GM12801 (cell line): ENCODE data around the gene SLC4A8.

Source experiments
- CTCF ChIP-seq: IDR thresholded peaks from one replicate; pipeline ENCODE4 v1.5.1; 2011; ENCODE audit warnings: control low read depth; ENCODE audit not compliant: insufficient read length; ENCODE audit errors: extremely low read depth

Gene SLC4A8

DNA sequence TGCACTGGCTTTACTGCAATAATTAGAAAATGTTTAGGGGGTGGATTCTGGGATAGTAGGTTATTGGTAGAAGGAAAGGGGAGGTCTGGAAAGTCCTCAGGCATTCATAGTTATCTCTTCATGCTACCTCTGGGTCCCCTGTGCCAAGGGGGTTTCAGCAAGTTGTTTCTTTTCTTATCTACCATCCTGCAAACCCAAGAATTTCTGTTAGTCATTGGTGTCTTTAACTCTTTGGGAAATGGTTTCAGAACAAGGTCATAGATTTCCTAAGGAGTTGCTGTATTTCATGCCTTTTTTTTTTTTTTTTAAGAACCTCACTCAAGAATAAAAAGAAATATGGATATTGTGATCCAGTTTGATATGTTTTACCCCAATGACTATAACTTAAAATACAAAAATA lies 63.6 kb downstream of the SLC4A8 start:
- no peak for TF ChIP-seq CTCF

DNA sequence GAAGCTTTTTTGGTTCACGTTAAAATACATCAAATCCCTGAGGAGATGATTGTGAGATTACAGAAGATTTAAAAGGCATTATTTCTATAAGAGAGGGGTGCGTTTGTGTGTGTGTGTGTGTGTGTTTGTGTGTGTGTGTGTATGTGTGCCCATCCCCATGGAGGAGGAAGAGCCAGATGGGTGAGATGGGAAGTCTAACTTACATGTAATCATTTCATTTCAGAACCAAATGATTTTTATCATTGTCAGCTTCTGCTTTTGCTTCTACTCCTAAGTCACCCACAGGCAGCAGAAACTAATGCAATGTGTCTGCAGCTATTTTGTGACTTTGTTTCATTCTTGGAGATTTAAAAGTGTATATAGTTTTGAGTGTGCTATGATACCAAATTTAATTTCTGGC lies 68.7 kb downstream of the SLC4A8 start:
- no peak for TF ChIP-seq CTCF

DNA sequence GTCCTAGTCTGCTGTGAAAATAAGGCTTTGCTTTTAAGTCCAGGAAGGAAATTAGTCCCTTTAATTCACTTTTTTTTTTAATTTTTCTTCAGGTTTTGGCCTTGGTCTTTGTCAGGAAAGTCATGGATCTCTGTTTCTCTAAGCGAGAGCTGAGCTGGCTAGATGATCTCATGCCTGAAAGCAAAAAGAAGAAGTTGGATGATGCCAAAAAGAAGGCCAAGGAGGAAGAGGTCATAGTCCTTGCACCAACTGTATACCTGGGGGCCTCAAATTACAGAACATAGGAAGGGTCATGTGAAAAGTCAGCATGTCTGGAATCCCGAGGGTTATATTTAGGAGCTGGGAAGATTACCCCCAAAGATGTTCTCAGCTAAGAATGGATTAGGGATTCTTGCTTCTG lies 72.3 kb downstream of the SLC4A8 start:
- no peak for TF ChIP-seq CTCF

DNA sequence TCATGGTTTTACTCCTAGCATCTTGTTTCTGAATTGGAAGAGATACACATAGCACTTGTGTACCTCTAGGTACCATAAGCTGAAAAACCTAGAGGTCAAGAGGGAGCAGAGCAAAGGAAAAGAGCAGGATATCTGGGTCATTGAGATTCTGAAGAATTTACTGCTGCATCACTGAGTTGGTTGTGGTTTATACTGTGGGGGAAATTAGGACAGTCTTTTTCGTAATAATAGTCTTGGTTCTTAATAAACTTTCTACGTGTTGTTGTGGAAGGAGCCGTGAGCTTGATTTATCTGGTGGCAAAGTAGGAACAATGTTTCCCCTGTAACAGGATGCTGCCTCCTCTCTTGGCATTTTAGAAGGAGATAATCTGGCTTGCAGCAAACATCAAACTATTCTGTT lies 80.2 kb downstream of the SLC4A8 start:
- TF ChIP-seq CTCF, result no peak

- no peak for TF ChIP-seq CTCF
Observed at GRCh38 chr12:51505360-51506105, 80.9 kb downstream of the SLC4A8 start.

GRCh38 chr12:51507178-51507577 lies 82.5 kb downstream of the SLC4A8 start:
- no peak for TF ChIP-seq CTCF

GRCh38 chr12:51508285-51508684 lies 83.7 kb downstream of the SLC4A8 start:
- no peak for TF ChIP-seq CTCF
